A549 (cell line): Measurements from ENCODE around the gene GRIK4.

ENCODE experiments used
- CBX2 ChIP-seq: fragments of 200-600 bp; sonication (generic); IDR thresholded peaks from 2 replicates; pipeline ENCODE4 v1.6.1; 2016; ENCODE audit warnings: low read depth, mild to moderate bottlenecking, borderline replicate concordance
- CTCF ChIP-seq: fragments of >200 bp; sonication (Bioruptor Twin); formaldehyde crosslinking; IDR thresholded peaks from 3 replicates; pipeline ENCODE4 v1.5.1; 2016
- POLR2A ChIP-seq: IDR thresholded peaks from 2 replicates; pipeline ENCODE4 v1.6.1; 2012; ENCODE audit warnings: mild to moderate bottlenecking, low read length
- POLR2AphosphoS2 ChIP-seq: conservative IDR thresholded peaks from 2 replicates; pipeline ENCODE4 v1.6.1; 2012; ENCODE audit warnings: low read length, improper control_type of control experiment, inconsistent platforms
- RAD21 ChIP-seq, 2 experiments: fragments of >200 bp in 1 of 2; sonication (Bioruptor Twin) in 1 of 2; formaldehyde crosslinking in 1 of 2; IDR thresholded peaks in 1 of 2; conservative IDR thresholded peaks in 1 of 2; 2 replicates in 1 of 2; 3 replicates in 1 of 2; pipeline ENCODE4 v1.6.1; 2012 to 2018; ENCODE audit warnings: inconsistent platforms in 1 of 2
- USF2 ChIP-seq: fragments of 450-650 bp; IDR thresholded peaks from 2 replicates; pipeline ENCODE4 v1.6.1; 2014; ENCODE audit warnings: antibody characterized with exemption

GRCh38 chr11:120696597-120697218 is 185.2 kb downstream of the GRIK4 start:
- TF ChIP-seq POLR2A = no peak
- no peak for TF ChIP-seq RAD21 (conservative IDR thresholded peaks at IDR 0.05 in 1 of 2, IDR thresholded peaks at IDR 0.05 in 1 of 2)
- TF ChIP-seq CBX2 = no peak
- TF ChIP-seq USF2 = no peak
- TF ChIP-seq CTCF = no peak
- TF ChIP-seq POLR2AphosphoS2 = no peak
